ENCODE results near the gene PPIE. TPM values are rescaled to one million over a fixed set of nuclear protein-coding genes. Genes with fewer than 3 reads are reported as not detected.
A peak's percentile ranks its signal among the peaks of the same experiment; 100 is the strongest.

The PPIE gene
- total and polyA plus RNA-seq, 2 of the 8 experiments (the other 6 are each of a cell fraction or from before 2014, with no cell fraction given): 38.9 to 56.1 TPM

DNA sequence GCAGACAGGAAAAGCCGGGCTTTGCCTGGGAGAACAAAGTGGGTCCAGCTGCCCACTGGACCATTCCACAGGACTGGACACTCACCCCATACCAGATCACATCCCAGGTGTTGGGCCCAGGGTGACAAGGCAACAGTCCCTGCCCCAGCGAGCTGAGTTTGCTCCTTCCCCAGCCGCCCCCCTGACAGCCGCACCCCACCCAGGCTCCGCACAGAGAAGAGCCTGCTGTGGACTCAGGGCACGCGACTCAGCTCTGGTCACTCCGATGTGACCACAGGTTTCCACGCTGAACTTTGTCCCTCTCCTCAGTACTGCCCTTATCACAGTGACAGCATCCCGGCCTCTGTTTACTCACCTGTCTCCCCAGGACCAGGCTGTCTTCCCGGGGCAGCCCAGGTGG is 48.8 kb downstream of the PPIE start:
- Histone ChIP-seq H3K18ac (ENCODE audit: extremely low read depth, low read length) (no peak overlapping the region), H3K23ac (ENCODE audit: insufficient read length) (no peak overlapping the region), H2BK120ac (replicated peaks; ENCODE audit: low read depth, low read length) (no peak overlapping the region), H3K36me3 (ENCODE audit: control insufficient read depth in 2 of 4, insufficient read depth in 4 of 4, low read length in 3 of 4) (no peaks in the 10 kb centered on the region), H3K9ac (replicated peaks in 1 of 4; ENCODE audit: extremely low read depth in 1 of 4, low read depth in 3 of 4, low read length in 3 of 4) (no peak overlapping the region), H2BK20ac (ENCODE audit: low read length) (no peak overlapping the region), H4K5ac (ENCODE audit: insufficient read length, low read depth, low read length) (no peak overlapping the region), H3K79me1 (ENCODE audit: low read depth, low read length) (no peaks in the 10 kb centered on the region), H3K4me2 (ENCODE audit: insufficient read depth in 1 of 2, low read depth in 2 of 2, low read length in 2 of 2) (0 out of 4 replicates have a peak overlapping the region, but pooled peaks of 1 of the 2 experiments have one; percentile 38), H3K4ac (replicated peaks; ENCODE audit: insufficient read length, low read depth, low read length) (no peak overlapping the region), H2AK5ac (ENCODE audit: low read depth, low read length) (no peak overlapping the region), H2AFZ (ENCODE audit: low read length) (no peak overlapping the region), H3K27me3 (replicated peaks in 1 of 4; ENCODE audit: control insufficient read depth in 3 of 4, extremely low read depth in 1 of 4, insufficient read depth in 3 of 4, low read length in 3 of 4) (peaks cover 34 to 60% (median 47%) of the 10 kb centered on the region in 4 experiments), H3K23me2 (ENCODE audit: low read depth, low read length) (peaks cover 7% of the 10 kb centered on the region; the same call in 1 of the 2 replicates), H4K91ac (replicated peaks; ENCODE audit: insufficient read length, low read length) (no peak overlapping the region), H3K27ac (ENCODE audit: low read depth, low read length) (no peak overlapping the region), H4K20me1 (replicated peaks in 1 of 2; ENCODE audit: control insufficient read depth in 1 of 2, insufficient read depth in 2 of 2, low read length in 2 of 2) (peaks cover 0 to 4% of the 10 kb centered on the region in 2 experiments), H3K4me1 (replicated peaks in 1 of 4; ENCODE audit: control insufficient read depth in 3 of 4, insufficient read depth in 4 of 4, low read length in 3 of 4) (no peaks in the 10 kb centered on the region), H4K8ac (ENCODE audit: extremely low read depth, insufficient read depth, low read length) (no peak overlapping the region), H3K56ac (replicated peaks; ENCODE audit: insufficient read length, low read depth, low read length) (no peak overlapping the region), H2BK5ac (ENCODE audit: low read depth, low read length) (no peak overlapping the region), H3K14ac (ENCODE audit: insufficient read length) (no peak overlapping the region), H2BK15ac (ENCODE audit: low read length) (no peak overlapping the region), H3K79me2 (ENCODE audit: control insufficient read depth in 1 of 2, insufficient read depth in 2 of 2, low read length in 2 of 2) (no peaks in the 10 kb centered on the region), H2BK12ac (ENCODE audit: low read depth, low read length) (no peak overlapping the region), H3K9me3 (ENCODE audit: insufficient read depth in 2 of 2, low read depth in 1 of 2, low read length in 1 of 2) (no peaks in the 10 kb centered on the region), H3K4me3 (ENCODE audit: extremely low read depth in 1 of 4, insufficient read depth in 2 of 4, low read depth in 3 of 4, low read length in 4 of 4) (no peak overlapping the region)
- DNase-seq (ENCODE audit: low read depth in 1 of 2, low spot score in 2 of 2) (no peak), FAIRE-seq (no peak)
- CTCF ChIA-PET (ENCODE audit: partially characterized antibody): interaction anchor here (1.0 to 1.2 kb wide), 2 partner anchors 10 to 13 kb away, joined by 3 read pairs; no protein-coding TSS in a partner anchor
- WGBS, 2 experiments (ENCODE audit: extremely low coverage in 1 of 2, insufficient coverage in 1 of 2, insufficient read length in 1 of 2, insufficient replicate concordance in 2 of 2, low coverage in 1 of 2, low lambda C conversion rate in 2 of 2, missing lambda C conversion rate in 1 of 2): 83% methylated on average over 11 of the region's 11 CpGs; no CpG with 5 or more reads in 1 of the 2 experiments
- POLR2A ChIA-PET (ENCODE audit: partially characterized antibody): interaction anchor here (1.0 kb wide), 1 partner anchor 32 kb away, joined by 3 read pairs; no protein-coding TSS in a partner anchor
- TF ChIP-seq SUZ12 (IDR thresholded peaks at IDR 0.05; ENCODE audit: low read length): peak; percentile 76; the same call in 1 of the 2 replicates
- TF ChIP-seq SP1 (IDR thresholded peaks at IDR 0.05; ENCODE audit: low read depth, low read length): no peak
